GM04503 (cell line): ENCODE data around the gene TIGAR.
A peak's percentile ranks its signal among the peaks of the same experiment; 100 is the strongest.

Experiments
- DNase-seq: peaks from one replicate; pipeline ENCODE4 v3.0.0-alpha.2; 2012; ENCODE audit warnings: low read depth

TIGAR gene

DNA sequence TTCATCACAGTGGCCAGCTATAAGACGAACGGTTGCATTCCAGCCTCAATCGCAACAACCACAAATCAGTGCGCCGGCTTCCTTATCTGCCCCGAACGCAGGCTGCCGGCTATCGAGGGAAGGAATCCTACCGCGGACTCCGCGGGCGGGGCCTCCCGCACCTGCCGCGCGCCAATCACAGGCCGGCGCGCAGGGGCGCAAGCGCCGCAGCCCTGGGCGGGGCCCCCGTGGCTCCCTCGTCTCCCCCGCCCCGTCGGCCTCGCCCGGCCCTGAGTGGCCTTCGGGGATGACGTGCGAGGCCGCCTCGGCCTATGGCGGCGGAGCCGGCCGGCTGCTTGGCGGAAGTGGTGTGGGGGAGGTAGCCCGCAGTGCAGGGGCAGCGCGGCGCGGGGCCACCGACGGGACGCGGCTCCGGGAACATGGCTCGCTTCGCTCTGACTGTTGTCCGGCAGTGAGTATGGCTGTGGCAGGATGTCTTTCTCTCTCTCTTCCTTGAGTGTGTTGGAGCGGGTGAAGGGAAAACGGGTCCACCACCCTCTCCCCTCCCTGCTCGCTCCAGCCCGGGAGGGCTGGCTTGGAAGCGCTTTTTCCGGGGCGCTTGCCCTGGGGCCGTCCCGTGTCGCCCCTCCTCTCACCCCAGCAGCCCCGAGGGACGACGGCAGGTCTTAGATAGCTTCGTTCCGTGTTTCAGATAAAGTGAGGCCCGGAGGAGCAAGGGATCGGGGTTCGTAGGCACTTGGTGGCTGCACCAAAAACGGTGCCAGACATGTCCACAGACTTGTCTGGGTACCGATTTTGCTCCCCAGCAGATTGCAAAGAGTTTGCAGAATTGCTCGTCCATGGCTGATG, at the start of gene TIGAR:
Gene TIGAR (plus strand): TSS at position 361 of the 849 bp plus-strand sequence. CDS start 59 bp downstream, at position 420.
- peak; percentile 71 for DNase-seq

DNA sequence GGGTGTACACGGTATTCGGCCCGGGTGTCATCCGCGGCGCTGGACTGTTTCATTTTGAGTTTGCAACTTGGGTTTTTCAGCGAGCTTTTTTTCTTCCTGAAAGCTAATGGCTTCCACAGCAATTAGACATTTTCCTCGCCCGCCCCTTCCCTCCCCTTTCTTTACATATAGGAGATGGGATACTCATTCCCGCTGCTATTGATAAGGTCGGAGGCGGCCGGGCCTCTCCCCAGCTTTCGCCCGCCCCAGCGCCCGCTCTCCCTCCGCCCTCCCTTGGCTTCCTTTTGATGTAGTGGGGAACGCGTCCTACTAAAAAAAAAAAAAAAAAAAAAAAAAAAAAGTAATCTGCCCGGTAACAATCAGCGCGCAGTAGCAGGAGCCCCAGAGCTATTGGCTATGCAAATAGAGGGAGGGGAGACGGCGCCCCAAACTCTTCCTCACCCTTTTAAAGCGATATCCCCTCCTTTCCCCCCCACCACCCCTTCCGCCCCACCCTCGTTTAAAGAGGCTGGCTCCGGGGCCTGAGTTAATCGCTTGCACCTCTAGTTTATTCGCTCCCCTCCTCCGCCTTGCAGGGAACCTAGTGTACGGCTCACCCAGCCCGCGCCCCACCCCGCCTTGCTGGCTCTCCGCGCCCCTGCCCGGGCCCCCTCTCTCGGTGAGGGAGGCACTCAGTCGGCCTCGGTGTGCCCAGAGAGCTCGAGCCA, 49.1 kb upstream of the TIGAR start:
- DNase-seq = no peak

- no peak for DNase-seq
These were observed 48.4 kb upstream of the TIGAR start for GRCh38 chr12:4272424-4273272.

DNA sequence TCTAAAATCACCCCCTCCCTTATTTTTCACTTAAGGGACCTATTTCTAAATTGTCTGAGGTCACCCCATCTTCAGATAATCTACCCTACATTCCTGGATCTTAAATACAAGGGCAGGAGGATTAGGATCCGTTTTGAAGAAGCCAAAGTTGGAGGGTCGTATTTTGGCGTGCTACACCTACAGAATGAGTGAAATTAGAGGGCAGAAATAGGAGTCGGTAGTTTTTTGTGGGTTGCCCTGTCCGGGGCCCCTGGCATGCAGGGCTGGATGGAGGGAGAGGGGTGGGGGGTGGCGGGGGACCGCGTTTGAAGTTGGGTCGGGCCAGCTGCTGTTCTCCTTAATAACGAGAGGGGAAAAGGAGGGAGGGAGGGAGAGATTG, 47.8 kb upstream of the TIGAR start:
- no peak for DNase-seq

DNA sequence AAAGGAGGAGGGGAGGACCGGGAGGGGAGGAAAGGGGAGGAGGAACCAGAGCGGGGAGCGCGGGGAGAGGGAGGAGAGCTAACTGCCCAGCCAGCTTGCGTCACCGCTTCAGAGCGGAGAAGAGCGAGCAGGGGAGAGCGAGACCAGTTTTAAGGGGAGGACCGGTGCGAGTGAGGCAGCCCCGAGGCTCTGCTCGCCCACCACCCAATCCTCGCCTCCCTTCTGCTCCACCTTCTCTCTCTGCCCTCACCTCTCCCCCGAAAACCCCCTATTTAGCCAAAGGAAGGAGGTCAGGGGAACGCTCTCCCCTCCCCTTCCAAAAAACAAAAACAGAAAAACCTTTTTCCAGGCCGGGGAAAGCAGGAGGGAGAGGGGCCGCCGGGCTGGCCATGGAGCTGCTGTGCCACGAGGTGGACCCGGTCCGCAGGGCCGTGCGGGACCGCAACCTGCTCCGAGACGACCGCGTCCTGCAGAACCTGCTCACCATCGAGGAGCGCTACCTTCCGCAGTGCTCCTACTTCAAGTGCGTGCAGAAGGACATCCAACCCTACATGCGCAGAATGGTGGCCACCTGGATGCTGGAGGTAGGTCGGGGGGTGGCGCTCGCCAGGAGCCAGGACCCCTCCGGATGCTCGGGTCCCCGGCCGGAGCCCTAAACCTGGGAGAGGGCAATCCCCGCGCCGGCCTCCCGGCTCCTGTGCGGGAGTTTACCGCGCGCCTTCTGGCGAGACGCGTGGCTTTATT, 47.2 kb upstream of the TIGAR start, which contains the start of gene CCND2:
Gene CCND2 (plus strand): TSS at position 111 of the 744 bp plus-strand sequence. CDS start 279 bp downstream, at position 390.
- DNase-seq = no peak

DNA sequence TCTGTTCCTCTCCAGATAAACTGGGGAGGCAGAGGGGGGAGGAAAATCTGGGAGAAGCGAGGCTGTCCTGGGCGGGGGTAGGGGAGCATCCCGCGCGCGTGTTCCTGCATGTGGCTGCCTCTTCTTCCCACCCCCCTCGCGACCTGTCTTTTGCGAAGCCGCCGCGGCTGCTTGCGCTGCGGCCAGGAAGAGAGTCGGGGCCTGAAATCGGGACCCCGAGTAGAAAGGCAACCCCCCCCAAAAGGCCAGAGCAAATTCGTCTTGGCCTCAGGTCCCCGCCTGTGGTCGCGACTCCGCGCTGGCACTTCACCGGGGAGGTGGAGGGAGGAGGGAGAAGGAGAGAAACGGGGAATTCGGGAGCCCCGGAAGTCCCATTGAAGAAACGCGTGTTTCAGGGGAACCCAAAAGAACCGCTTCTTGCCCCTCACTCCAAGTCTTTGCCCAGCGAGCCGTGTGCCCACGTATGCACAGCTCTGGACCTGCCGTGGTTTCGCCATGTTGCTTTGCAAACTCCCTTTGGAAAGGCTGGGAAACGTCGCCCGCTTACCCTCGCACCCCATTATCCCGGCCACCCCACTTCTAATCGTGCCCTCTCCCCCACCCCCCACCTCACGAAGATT, 46.5 kb upstream of the TIGAR start:
- DNase-seq = no peak

DNA sequence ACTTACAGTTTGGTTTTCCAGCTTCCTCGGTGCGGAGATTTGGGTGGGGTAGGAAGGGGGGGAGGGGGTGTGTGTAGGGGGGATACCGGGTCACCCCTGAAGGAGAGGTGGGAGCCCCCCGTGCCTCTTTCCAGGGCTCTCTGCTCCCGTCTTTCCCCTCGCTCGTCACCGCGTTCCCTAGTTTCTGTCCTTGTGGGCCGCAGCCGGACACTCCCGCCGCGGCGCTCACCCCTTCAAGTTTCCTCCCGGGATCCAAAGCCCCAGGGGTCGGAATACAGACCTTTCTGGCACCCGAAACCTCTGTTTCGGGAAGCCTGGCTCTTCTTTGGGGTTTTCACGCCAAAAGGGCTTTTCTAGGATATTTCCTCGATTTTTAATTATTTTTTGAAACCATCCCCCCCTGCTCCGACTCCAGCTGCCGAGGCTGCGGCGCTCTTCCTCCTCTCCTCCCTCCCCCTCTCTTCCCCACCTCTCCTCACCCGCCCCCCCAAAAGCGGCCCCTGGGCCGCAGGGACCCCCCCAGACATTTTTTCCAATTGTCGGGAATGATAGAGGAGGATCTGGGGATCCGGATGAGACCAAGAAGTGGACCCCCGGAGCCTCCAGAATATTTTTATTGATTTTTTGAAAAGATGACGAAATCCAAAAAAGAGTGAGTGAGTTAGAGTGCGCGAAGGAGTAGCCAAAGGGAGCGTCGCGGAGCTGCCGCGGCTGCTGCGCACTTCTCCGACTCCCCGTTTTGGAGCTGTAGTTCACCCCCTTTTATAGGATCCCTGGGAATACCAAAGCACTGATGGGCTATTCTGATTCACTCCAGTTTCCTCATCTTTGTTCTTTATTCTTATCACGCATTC, 45.8 kb upstream of the TIGAR start:
- no peak for DNase-seq

- no peak for DNase-seq
These were observed 45.1 kb upstream of the TIGAR start for GRCh38 chr12:4275870-4276301.

- peak; percentile 22 for DNase-seq
These were observed 44.3 kb upstream of the TIGAR start for GRCh38 chr12:4276524-4277204.

DNA sequence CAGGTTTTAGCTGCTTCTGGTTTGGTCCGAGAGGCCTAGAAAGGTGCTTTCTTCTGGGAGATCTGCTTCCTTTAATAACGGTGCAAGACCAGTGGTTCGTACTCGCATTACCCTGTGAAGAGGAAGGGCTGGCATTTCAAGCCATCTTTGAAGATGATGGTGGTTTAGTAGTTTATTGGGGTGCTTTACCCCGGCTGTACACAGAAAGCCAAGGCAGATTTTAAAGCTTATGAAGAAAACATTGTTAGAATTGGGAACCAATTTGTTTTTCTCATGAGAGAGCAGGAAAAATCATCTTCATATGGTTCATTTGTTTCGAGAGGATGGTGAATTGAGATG, 43.8 kb upstream of the TIGAR start:
- no peak for DNase-seq

DNA sequence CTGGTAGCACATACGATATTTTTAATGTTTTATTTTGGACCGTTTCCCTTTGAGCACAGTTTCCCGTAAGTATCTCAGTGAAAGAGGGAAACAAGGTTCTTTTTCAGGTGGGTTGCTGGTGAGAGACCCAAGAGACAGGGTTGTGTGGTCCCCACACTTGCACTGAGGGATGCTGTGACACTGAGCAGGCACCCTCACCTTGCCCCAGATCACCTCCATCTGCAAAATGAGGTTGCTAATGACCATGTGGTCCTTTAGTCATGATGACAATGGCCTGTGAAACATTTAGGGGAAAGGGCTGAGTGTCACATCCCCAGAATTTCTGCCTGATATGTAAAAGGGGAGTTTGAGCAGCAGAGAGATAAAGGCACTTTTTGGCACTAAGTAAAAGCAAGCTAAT, 43.2 kb upstream of the TIGAR start:
- DNase-seq = no peak

DNA sequence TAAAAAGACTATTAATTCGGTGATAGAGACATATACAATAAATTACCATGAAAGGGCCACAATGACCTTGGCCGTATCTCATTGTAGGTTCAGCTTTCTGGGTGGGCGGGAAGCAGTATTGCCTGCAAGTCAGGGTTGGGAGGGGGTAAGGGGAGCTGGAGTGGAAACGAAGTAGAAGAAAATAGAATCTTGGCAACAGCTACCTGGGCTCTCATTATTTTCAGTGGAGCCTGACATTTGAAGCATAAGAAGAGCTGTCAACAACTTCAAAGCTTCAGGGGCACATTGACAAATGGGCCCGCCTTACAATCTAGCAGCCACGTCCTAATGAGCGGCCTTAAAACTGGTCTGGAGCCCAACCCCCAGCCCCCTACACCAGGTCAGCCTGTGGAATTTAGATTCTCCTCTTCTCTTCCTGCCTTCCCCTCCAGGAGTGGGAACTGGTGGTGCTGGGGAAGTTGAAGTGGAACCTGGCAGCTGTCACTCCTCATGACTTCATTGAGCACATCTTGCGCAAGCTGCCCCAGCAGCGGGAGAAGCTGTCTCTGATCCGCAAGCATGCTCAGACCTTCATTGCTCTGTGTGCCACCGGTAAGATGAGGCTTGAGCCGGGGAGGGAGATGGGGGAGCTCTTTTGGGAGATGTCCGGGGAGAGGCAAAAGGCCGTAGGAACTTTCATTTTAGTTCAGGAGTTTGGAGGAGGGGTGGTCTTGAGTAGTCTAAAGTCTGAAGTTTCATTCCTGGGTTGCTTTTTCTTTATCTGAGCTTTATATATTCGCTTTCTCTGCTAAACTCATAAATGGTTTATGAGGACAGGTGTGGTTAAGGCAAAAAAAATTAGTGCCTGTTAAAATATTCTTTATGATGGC, 42.5 kb upstream of the TIGAR start:
- DNase-seq = no peak

- no peak for DNase-seq
These were observed 41.8 kb upstream of the TIGAR start for GRCh38 chr12:4279198-4279690.

DNA sequence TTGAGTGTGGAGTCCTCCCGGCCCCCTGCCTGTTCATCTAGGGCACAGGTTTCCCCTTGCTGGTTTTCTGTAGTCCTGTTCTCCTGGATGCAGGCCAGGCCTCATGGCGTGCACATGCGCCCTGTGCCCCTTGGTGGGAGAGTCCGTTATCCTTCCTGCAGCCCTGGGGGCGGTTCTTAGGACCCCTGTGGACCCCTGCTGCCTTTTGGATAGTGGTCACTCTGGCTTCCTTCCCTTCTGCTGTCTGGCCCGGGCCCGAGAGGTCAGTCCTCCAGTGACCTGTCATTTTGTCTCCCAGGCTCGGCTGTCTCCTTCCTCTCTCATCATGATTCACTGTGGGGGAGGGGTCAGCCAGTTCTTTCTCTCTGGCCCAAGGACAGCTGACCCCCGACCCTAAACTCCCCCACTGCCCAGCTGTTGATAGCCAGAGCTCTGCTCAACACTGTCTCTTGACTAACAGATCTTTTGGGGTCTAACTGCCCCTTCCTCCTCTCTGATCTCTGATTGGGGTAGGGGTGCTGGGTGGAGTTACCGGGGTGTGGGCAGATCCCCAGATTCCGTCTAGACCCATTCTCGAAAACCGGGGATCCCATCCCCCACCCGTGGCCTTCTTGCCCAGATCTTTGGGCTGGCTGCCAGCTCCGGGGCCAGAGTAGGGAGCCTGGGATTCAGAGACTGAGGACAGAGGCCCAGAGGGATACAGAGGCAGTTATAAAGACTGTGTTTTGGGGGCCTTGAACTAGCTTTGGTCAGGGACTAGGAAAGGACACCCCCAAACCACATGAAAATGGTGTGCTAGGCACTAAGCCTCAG, 40.5 kb upstream of the TIGAR start:
- DNase-seq = no peak

DNA sequence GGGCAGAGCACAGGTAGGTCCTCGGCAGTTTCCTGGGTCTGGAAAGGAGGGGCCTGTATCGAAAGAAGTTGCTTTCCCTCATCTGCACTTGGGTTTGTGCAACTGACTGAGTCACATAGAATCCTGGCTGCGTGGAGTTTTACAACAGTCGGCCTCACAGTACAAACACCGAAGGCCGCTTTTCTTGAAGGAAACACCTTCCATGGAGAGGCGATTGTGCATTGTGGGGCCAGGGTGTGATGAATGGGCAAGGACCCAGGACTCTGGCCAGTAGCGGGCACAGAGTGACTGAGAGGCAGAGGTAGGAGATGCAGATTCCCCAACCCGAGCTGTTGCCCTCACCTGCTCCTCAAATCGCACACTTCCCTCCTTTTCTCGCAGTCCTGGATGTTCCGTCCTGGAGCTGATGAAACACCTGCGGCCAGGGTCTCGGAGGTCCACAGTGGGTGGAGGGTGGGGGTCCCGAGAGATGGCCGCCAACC, 39.8 kb upstream of the TIGAR start:
- no peak for DNase-seq

GRCh38 chr12:4282103-4282891, 38.7 kb upstream of the TIGAR start:
- no peak for DNase-seq
